MG63 (cell line): ENCODE results near the gene ROPN1L. TPM values are rescaled to one million over a fixed set of nuclear protein-coding genes. Genes with fewer than 3 reads are reported as not detected.

ENCODE experiments used
- DNase-seq: peaks from one replicate; pipeline ENCODE4 v3.0.0-alpha.2; 2020
- H3K27me3 ChIP-seq: fragments of 250-450 bp; sonication (Bioruptor Pico); 2 replicates; pipeline ENCODE4 v1.5.1; 2020; ENCODE audit warnings: mild to moderate bottlenecking, moderate library complexity
- H3K36me3 ChIP-seq: fragments of 250-450 bp; sonication (Bioruptor Pico); 2 replicates; pipeline ENCODE4 v1.5.1; 2020; ENCODE audit warnings: mild to moderate bottlenecking, moderate library complexity
- H3K4me3 ChIP-seq: fragments of 250-450 bp; sonication (Bioruptor Pico); 2 replicates; pipeline ENCODE4 v1.5.1; 2020; ENCODE audit warnings: mild to moderate bottlenecking, moderate library complexity
- H3K9me3 ChIP-seq: fragments of 250-450 bp; sonication (Bioruptor Pico); 2 replicates; pipeline ENCODE4 v1.5.1; 2020; ENCODE audit warnings: mild to moderate bottlenecking, moderate library complexity
- total RNA-seq: library from RNA; depleted of rRNA; stranded (reverse); fragments of >200 nt; shearing (Covaris generic); gene quantifications from 2 replicates; pipeline ENCODE4 v1.2.3, GENCODE V29; 2014; ENCODE audit warnings: low replicate concordance

ROPN1L gene
- total RNA-seq, 1 experiment from 2014 or later: 3.0 TPM

GRCh38 chr5:10465726-10466125, 24.0 kb downstream of the ROPN1L start:
- no peaks in the 10 kb centered on the region for H3K9me3 ChIP-seq
- no peak overlapping the region for H3K4me3 ChIP-seq
- no peaks in the 10 kb centered on the region for H3K27me3 ChIP-seq
- H3K36me3 ChIP-seq: no peaks in the 10 kb centered on the region
- no peak for DNase-seq

DNA sequence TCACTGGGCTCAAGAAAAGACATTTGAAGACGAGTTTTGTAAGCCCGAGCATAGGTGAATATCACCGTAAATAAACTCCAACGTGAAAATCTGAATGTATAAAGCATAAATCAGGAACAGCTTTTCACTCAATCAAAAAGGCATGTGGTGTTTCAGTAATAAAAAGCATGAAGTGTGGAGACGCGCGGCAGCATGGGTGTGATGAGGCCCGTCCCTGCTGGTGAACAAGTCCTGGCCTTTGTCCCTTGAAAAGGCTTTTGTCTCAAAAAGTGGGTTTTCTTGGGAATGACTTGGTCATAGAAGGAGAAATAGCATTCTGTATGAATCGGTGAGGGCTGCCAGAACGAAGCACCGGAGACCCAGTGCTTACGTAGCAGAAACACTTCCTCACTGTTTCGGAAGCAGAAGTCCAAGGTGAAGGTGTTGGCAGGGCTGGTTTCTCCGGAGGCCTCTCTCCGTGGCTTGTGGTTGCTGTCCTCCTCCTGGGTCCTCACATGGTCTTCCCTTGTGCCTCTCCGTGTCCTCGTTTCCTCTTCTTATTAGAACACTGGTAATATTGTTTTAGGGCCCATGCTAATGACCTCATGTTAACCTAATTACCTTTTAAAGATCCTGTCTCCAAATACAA, 24.9 kb downstream of the ROPN1L start:
- Histone ChIP-seq H3K36me3 (no peaks in the 10 kb centered on the region), H3K27me3 (no peaks in the 10 kb centered on the region), H3K9me3 (no peaks in the 10 kb centered on the region), H3K4me3 (no peak overlapping the region)
- no peak for DNase-seq

- Histone ChIP-seq H3K4me3 (no peak overlapping the region), H3K9me3 (no peaks in the 10 kb centered on the region), H3K27me3 (no peaks in the 10 kb centered on the region), H3K36me3 (no peaks in the 10 kb centered on the region)
- DNase-seq: peak; percentile 58
Measured at GRCh38 chr5:10467281-10468198, 25.9 kb downstream of the ROPN1L start.

DNA sequence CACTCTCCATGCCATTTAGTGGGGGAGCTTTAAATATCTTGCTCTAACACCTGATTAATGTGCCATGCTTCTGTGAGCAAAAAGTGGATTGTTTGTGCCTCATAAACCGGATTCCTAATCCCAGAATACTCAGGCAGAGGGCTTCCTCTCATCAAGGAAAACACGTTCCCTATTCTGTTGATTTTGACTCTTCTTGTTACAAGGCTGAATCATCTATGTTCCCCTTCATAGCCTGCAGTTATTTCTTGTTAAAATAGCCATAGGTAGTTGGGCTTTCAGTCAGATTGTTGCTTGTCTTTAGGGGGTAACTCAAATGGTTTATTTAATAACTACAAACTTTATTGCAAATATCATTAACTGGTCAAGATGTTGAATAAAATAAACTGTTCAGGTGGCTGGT, 26.6 kb downstream of the ROPN1L start:
- no peaks in the 10 kb centered on the region for H3K27me3 ChIP-seq
- no peaks in the 10 kb centered on the region for H3K36me3 ChIP-seq
- DNase-seq: no peak

DNA sequence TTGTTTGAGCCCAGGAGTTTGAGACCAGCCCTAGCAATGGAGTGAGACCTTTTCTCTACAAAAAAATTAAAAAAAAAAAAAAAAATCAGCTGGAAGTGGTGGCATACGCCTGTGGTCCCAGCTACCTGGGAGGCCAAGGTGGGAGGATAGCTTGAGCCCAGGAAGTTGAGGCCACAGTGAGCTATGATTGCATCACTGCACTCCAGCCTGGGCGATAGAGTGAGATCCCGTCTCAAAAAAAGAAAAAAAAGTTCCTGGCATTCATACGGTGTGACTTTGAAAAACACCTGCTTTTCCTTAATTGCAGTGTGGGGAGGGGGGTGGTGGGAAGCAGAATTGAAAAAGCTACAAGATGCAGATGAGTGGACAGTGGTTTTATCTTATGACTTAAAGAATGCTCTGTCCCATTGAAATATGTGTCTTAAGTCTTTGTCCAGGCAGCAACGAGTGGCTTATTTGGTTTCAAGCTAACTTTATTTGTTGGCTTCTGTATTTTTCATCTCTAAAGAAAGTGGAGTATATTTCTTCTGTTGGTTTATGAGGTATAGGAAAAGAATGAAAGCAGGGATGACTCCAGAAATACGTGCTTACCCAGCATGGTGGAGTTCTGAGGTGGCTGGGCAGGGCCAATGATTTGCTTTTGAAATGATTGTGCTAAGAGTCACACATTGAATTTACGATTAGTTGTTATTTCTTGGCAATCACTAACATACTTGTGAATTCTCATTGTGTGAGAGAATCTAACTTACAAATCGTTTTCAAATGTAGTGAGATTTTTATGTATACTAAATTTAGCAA, 27.8 kb downstream of the ROPN1L start:
- H3K36me3 ChIP-seq: no peaks in the 10 kb centered on the region
- H3K4me3 ChIP-seq: no peak overlapping the region
- H3K27me3 ChIP-seq: no peaks in the 10 kb centered on the region
- peak; percentile 63 for DNase-seq
- H3K9me3 ChIP-seq: no peaks in the 10 kb centered on the region

More for the DNA sequence above, 26.6 kb downstream of the ROPN1L start:
- Histone ChIP-seq H3K9me3 (no peaks in the 10 kb centered on the region), H3K4me3 (no peak overlapping the region)

DNA sequence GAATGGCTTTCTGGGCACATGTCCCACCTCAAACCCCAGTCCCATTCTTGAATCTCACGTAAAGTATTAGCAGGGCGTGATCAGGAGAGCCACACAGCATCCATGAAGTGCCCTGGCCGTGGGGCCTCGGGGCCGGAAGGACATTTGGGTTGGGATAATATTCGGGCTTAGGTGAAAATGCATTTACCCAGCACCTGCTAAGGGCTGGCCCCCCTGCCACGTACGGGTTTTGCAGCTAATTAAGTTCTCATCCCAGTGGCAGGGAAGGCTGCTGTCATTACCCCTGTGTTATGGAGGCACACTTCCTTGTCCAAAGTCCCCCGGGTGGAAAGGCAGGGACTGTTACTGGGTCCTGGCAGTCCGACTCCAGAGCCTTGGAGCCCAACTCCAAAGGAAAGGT, 29.0 kb downstream of the ROPN1L start:
- Histone ChIP-seq H3K4me3 (no peak overlapping the region), H3K9me3 (peaks cover 7% of the 10 kb centered on the region; the same call in 1 of the 2 replicates), H3K27me3 (no peaks in the 10 kb centered on the region), H3K36me3 (no peaks in the 10 kb centered on the region)
- no peak for DNase-seq

- H3K9me3 ChIP-seq: peaks cover 9% of the 10 kb centered on the region
- H3K27me3 ChIP-seq: no peaks in the 10 kb centered on the region
- no peak overlapping the region for H3K4me3 ChIP-seq
- H3K36me3 ChIP-seq: no peaks in the 10 kb centered on the region
- no peak for DNase-seq
Measured at GRCh38 chr5:10471677-10472076, 30.0 kb downstream of the ROPN1L start.

DNA sequence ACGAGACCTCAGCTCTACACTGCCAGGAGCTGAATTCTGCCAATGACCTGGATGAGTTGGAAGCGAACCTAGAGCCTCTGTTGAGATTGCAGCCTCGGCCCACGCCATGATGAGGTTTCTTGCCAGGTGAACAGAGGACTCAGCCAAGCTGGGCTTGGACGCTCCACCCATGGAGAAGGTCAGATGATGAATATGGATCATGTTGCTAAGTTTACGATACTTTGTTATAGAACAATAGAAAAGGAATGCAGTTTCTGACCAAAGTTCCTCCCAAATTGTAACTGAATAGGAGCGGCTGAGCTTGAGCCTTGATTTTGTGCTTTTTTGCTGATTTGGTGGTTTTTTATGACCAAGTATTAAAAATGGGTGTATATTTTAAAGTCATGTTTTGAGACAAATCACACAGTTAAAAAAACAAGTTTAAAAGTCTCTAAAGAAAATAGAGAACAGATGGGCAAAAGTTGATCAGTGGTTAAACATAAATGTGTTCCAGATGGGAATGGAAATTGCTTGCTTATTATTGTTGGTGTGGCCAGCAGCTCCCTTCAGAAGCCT, 32.9 kb downstream of the ROPN1L start:
- Histone ChIP-seq H3K27me3 (no peaks in the 10 kb centered on the region), H3K4me3 (no peak overlapping the region), H3K9me3 (peaks cover 20% of the 10 kb centered on the region), H3K36me3 (no peaks in the 10 kb centered on the region)
- peak; percentile 71 for DNase-seq

GRCh38 chr5:10475931-10476676, 34.4 kb downstream of the ROPN1L start:
- H3K9me3 ChIP-seq: peaks cover 20% of the 10 kb centered on the region

DNA sequence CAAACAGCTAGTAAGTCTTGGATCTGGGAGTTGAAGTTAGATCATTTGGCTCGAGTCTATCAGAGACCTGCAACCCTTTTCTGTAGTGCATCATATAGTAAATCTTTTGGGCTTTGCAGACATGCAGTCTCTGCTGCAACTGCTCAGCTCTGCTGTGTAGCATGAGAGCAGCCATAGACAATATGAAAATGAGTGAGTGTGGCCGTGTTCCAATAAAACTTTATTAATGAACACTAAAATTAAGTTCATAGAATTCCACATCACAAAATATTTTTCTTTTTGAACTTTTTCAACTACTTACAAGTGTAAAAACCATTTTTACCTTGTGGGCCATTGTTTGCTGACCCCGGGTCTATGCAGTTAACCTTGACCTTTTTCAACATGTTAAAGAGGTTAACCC, 35.2 kb downstream of the ROPN1L start:
- Histone ChIP-seq H3K9me3 (peaks cover 20% of the 10 kb centered on the region), H3K27me3 (no peaks in the 10 kb centered on the region), H3K4me3 (no peak overlapping the region), H3K36me3 (no peaks in the 10 kb centered on the region)
- DNase-seq: no peak

More at GRCh38 chr5:10475931-10476676, 34.4 kb downstream of the ROPN1L start:
- DNase-seq: no peak
- no peak overlapping the region for H3K4me3 ChIP-seq
- no peaks in the 10 kb centered on the region for H3K27me3 ChIP-seq
- no peaks in the 10 kb centered on the region for H3K36me3 ChIP-seq

DNA sequence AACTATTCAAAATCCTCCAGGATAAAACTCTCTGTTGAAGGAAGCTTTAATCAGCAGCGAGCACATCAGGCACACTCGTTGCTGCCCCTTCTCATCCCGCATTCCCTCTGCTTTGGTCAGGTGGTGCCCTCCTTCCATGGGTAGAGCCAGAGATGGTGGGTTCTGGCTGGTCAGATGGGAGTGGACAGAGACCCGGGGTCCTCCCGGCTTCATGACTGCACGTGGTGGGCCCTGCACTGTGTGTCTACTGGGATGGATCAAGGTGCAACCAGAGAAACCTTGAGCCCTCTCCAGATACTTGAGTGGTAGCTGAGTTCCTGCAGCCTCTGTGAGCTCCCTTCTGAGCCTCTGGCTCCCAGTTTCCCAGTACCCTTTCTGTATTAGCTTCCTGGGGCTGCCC, 36.3 kb downstream of the ROPN1L start:
- no peaks in the 10 kb centered on the region for H3K27me3 ChIP-seq
- DNase-seq: no peak
- H3K36me3 ChIP-seq: no peaks in the 10 kb centered on the region
- H3K9me3 ChIP-seq: peaks cover 20% of the 10 kb centered on the region
- no peak overlapping the region for H3K4me3 ChIP-seq

GRCh38 chr5:10478436-10478835, 36.8 kb downstream of the ROPN1L start:
- Histone ChIP-seq H3K4me3 (no peak overlapping the region), H3K9me3 (peaks cover 20% of the 10 kb centered on the region), H3K36me3 (no peaks in the 10 kb centered on the region), H3K27me3 (no peaks in the 10 kb centered on the region)
- DNase-seq: peak; percentile 50

- H3K36me3 ChIP-seq: no peaks in the 10 kb centered on the region
- no peak overlapping the region for H3K4me3 ChIP-seq
- peaks cover 20% of the 10 kb centered on the region for H3K9me3 ChIP-seq
- H3K27me3 ChIP-seq: no peaks in the 10 kb centered on the region
- DNase-seq: peak; percentile 86
Measured at GRCh38 chr5:10479154-10479721, 37.6 kb downstream of the ROPN1L start.

DNA sequence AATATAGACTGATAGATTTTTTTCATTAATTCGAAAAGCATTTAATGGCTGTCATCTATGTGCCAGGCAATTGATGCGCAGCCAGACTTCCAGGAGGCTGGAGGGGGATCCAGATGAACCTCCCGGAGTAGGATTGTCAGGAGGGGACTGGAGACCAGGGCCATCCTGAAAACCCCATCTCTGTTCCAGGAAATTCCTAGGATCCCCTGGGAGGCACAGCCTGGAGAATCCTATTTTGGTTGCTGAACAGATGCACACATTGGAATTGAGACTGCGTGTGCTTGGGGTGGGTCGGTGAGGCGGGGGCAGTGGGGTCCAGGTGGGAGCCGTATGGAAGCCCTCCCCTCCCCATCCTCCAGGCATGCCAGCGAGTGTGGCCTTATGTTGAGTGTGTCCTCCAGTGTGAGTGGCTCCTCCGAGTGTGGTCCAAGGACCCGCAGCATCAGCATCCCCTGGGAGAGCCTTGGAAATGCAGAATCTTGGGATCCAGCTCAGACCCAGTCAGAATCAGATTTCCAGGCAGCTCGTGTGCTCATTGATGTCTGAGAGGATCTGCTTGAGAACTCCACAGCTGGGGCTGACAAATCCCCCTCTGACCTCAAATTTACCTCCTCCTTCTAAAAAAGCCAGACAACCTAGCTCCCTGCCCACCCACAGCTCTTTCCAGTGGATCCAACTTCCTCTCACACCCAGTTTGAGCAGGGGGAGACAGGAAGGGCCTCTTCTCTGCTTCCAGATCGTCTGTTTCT, 38.7 kb downstream of the ROPN1L start:
- Histone ChIP-seq H3K4me3 (no peak overlapping the region), H3K36me3 (no peaks in the 10 kb centered on the region), H3K9me3 (peaks cover 15% of the 10 kb centered on the region), H3K27me3 (no peaks in the 10 kb centered on the region)
- no peak for DNase-seq

DNA sequence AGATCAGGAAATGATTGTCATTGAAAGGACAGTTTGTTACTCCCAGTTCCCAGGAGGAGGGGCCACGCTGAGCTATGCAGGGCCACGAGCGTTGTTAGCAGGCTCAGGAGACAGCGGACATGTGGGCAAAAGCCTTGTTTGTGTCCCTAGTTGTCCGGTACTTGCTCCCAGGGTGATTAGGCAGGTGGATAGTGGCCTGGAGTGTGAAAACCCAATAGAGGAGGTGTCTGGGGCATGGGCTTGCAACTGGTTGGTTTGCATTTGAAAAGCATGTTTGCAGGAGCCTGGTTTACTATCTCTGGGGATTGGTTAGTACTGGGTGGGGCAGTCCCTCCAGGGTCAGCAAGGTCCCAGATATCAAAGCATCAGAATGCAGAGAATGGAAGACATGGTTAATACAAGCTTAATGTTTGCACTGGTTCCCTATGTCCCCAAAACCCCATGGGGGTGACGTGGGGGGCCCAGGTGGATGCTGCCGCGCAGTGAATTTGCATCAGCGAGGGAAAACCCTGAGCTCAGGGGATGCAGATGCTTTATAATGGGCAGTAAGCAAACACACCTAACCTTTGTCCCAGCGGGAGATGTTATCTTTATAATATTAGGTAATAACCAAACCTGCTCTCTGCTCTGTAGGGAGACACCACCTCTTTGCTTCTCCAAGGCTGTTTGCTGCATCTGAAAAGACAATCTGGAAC, 39.7 kb downstream of the ROPN1L start:
- no peak overlapping the region for H3K4me3 ChIP-seq
- no peak for DNase-seq
- no peaks in the 10 kb centered on the region for H3K36me3 ChIP-seq
- H3K9me3 ChIP-seq: peaks cover 12% of the 10 kb centered on the region
- H3K27me3 ChIP-seq: no peaks in the 10 kb centered on the region
